ENCODE results near the gene CENPP.
A peak's percentile ranks its signal among the peaks of the same experiment; 100 is the strongest.

The CENPP gene

GRCh38 chr9:92535940-92536850 lies 210.4 kb downstream of the CENPP start, which contains the start of gene ECM2:
Gene ECM2 (minus strand): TSS chr9:92535990. CDS start chr9:92522866, 13,124 bp downstream.
- H3K27ac ChIP-seq, result peak within 1 kb of the TSS; percentile 75 to 85
- H3K27me3 ChIP-seq, result no peaks in the 10 kb centered on the region

DNA sequence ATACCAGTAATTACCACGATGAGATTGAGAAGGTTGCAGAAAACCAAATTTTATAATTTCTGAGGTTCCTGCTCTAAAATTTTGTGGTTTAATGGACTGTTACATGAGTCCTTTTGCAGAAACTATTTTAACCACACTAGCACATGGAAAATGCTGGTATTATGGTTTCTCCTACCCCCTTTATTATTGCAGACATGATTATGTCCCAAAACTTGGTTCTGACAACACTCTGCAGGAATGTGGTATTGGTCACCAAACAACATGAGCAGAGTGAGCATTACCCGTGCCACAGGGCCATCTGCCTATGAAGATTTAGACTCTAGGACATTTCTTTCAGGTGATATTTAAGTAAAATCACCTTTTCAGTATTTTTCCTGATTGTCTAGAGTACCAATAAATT lies 212.8 kb downstream of the CENPP start:
- Histone ChIP-seq H3K9me3 (peaks cover 0 to 4% (median 0%) of the 10 kb centered on the region in 3 donors), H3K36me3 (no peaks in the 10 kb centered on the region), H3K4me3 (no peak overlapping the region), H3K27ac (peak overlapping the region in 1 of 2 donors; percentile 85), H3K4me1 (peaks cover 0 to 14% (median 11%) of the 10 kb centered on the region in 4 donors), H3K27me3 (no peaks in the 10 kb centered on the region)
- intact Hi-C loops (cut with DNase I; ENCODE audit: low total_unique reads), result no loop called here
- no peak for DNase-seq
- TF ChIP-seq, protein P1, sequence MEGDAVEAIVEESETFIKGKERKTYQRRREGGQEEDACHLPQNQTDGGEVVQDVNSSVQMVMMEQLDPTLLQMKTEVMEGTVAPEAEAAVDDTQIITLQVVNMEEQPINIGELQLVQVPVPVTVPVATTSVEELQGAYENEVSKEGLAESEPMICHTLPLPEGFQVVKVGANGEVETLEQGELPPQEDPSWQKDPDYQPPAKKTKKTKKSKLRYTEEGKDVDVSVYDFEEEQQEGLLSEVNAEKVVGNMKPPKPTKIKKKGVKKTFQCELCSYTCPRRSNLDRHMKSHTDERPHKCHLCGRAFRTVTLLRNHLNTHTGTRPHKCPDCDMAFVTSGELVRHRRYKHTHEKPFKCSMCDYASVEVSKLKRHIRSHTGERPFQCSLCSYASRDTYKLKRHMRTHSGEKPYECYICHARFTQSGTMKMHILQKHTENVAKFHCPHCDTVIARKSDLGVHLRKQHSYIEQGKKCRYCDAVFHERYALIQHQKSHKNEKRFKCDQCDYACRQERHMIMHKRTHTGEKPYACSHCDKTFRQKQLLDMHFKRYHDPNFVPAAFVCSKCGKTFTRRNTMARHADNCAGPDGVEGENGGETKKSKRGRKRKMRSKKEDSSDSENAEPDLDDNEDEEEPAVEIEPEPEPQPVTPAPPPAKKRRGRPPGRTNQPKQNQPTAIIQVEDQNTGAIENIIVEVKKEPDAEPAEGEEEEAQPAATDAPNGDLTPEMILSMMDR (IDR thresholded peaks at IDR 0.05), result no peak

More at GRCh38 chr9:92535940-92536850, 210.4 kb downstream of the CENPP start, which contains the start of gene ECM2:
- no peaks in the 10 kb centered on the region for H3K36me3 ChIP-seq
- no peaks in the 10 kb centered on the region for H3K9me3 ChIP-seq
- intact Hi-C loops (cut with DNase I; ENCODE audit: low total_unique reads), result no loop called here
- H3K4me3 ChIP-seq, result peak within 1 kb of the TSS; percentile 46
- H3K4me1 ChIP-seq, result peaks cover 0 to 14% (median 11%) of the 10 kb centered on the region in 4 donors
- no peak for DNase-seq
- TF ChIP-seq, protein P1 (IDR thresholded peaks at IDR 0.05), result no peak

DNA sequence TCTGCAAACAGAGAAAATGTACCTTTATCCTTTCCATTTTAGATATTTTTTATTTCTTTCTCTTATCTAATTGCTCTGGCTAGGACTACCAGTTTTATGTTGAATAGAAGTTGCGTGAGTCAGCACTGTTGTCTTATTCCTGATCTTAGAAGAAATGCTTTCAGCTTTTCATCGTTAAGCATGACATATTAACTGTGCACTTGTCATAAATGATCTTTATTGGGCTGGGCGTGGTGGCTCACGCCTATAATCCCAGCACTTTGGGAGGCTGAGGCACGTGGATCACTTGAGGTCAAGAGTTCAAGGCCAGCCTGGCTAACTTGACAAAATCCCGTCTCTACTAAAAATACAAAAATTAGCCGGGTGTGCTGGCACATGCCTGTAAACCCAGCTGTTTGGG lies 218.2 kb downstream of the CENPP start:
- Histone ChIP-seq H3K27me3 (no peaks in the 10 kb centered on the region), H3K27ac (no peak overlapping the region), H3K9me3 (peaks cover 0 to 4% (median 0%) of the 10 kb centered on the region in 3 donors), H3K4me3 (no peak overlapping the region), H3K4me1 (no peaks in the 10 kb centered on the region), H3K36me3 (no peaks in the 10 kb centered on the region)
- TF ChIP-seq, protein P1 (IDR thresholded peaks at IDR 0.05), result no peak
- intact Hi-C loops (cut with DNase I; ENCODE audit: low total_unique reads), result loop anchor here (10.0 kb wide), 1 partner anchor 51 kb away; no protein-coding TSS in a partner anchor
- DNase-seq, result no peak

GRCh38 chr9:92545002-92545510 lies 219.3 kb downstream of the CENPP start:
- Histone ChIP-seq H3K36me3 (no peaks in the 10 kb centered on the region), H3K4me3 (no peak overlapping the region), H3K4me1 (no peaks in the 10 kb centered on the region), H3K27me3 (no peaks in the 10 kb centered on the region), H3K9me3 (peaks cover 0 to 4% (median 0%) of the 10 kb centered on the region in 3 donors), H3K27ac (no peak overlapping the region)
- intact Hi-C loops (cut with DNase I; ENCODE audit: low total_unique reads), result loop anchor here (10.0 kb wide), 1 partner anchor 50 kb away; no protein-coding TSS in a partner anchor
- DNase-seq, result no peak
- TF ChIP-seq, protein P1 (IDR thresholded peaks at IDR 0.05), result no peak

- H3K27ac ChIP-seq, result no peak overlapping the region
- TF ChIP-seq, protein P1 (IDR thresholded peaks at IDR 0.05), result no peak
- intact Hi-C loops (cut with DNase I; ENCODE audit: low total_unique reads), result loop anchor here (10.0 kb wide), 1 partner anchor 47 kb away; no protein-coding TSS in a partner anchor
- no peaks in the 10 kb centered on the region for H3K27me3 ChIP-seq
- DNase-seq, result no peak
- peaks cover 0 to 4% (median 0%) of the 10 kb centered on the region in 3 donors for H3K9me3 ChIP-seq
- H3K36me3 ChIP-seq, result no peaks in the 10 kb centered on the region
- H3K4me1 ChIP-seq, result no peaks in the 10 kb centered on the region
- H3K4me3 ChIP-seq, result no peak overlapping the region
These were observed 221.6 kb downstream of the CENPP start for GRCh38 chr9:92547356-92547755.
